Activated CD8-positive, alpha-beta T cell treated with anti-CD3 and anti-CD28 coated beads for 36 hours (primary cell): ENCODE data around the gene AFF1. TPM values are rescaled to one million over a fixed set of nuclear protein-coding genes. Genes with fewer than 3 reads are reported as not detected.

Experiments
- ATAC-seq: fragments of 200-7000 bp; cut with Tn5 transposase; one replicate; pipeline ENCODE4 v1.10.0; 2021; ENCODE audit warnings: mild to moderate bottlenecking, moderate library complexity
- CTCF ChIA-PET: fragments of 350-600 bp; sonication (Branson Sonifier 250); formaldehyde crosslinking; loops from one replicate; lab custom pipeline; 2021; ENCODE audit warnings: antibody characterized with exemption; lab: Charles Lee
- POLR2A ChIA-PET: fragments of 350-600 bp; sonication (Branson Sonifier 250); formaldehyde crosslinking; loops from one replicate; lab custom pipeline; 2021; ENCODE audit warnings: antibody characterized with exemption; lab: Charles Lee
- DNase-seq: peaks from one replicate; pipeline ENCODE4 v3.0.0-alpha.2; 2020
- H3K27ac Mint-ChIP-seq: one replicate; pipeline ENCODE4 v1.8.0; 2021; ENCODE audit warnings: mild to moderate bottlenecking, mixed read lengths
- H3K27me3 Mint-ChIP-seq: one replicate; pipeline ENCODE4 v1.8.0; 2021; ENCODE audit warnings: mixed read lengths
- H3K36me3 Mint-ChIP-seq: one replicate; pipeline ENCODE4 v1.8.0; 2021; ENCODE audit warnings: low read depth, mixed read lengths
- H3K4me1 Mint-ChIP-seq: one replicate; pipeline ENCODE4 v1.8.0; 2021; ENCODE audit warnings: low read depth, mixed read lengths
- H3K4me3 Mint-ChIP-seq: one replicate; pipeline ENCODE4 v1.8.0; 2021; ENCODE audit warnings: mild to moderate bottlenecking, moderate library complexity, mixed read lengths
- H3K9me3 Mint-ChIP-seq: one replicate; pipeline ENCODE4 v1.8.0; 2021; ENCODE audit warnings: mixed read lengths
- CTCF ChIP-seq: fragments of 200-600 bp; IDR thresholded peaks from one replicate; pipeline ENCODE4 v1.8.0; 2022; ENCODE audit warnings: antibody characterized with exemption, mild to moderate bottlenecking
- intact Hi-C: fragments of 100-400 bp; cut with micrococcal nuclease; formaldehyde crosslinking; loops from one replicate; pipeline ENCODE4 v1.10.0; 2022
- total RNA-seq, 2 experiments: library from RNA; stranded (reverse); gene quantifications; one replicate each; pipeline ENCODE4 v1.2.3, GENCODE V29; 2021

The AFF1 gene
- total RNA-seq, 2 experiments from 2014 or later: 40.3 to 45.4 TPM

GRCh38 chr4:86940920-86941460 is 6.2 kb downstream of the AFF1 start:
- H3K27me3 Mint-ChIP-seq: no peaks in the 10 kb centered on the region
- no peaks in the 10 kb centered on the region for H3K36me3 Mint-ChIP-seq
- intact Hi-C loops: no loop called here
- no peak overlapping the region for H3K27ac Mint-ChIP-seq
- no peaks in the 10 kb centered on the region for H3K9me3 Mint-ChIP-seq
- DNase-seq (no peak), ATAC-seq (no peak)
- TF ChIP-seq CTCF: no peak
- no peak overlapping the region for H3K4me3 Mint-ChIP-seq
- H3K4me1 Mint-ChIP-seq: peaks cover 59% of the 10 kb centered on the region
- ChIA-PET CTCF (interaction anchor here (0.9 to 3.9 kb wide), 3 partner anchors 18 to 153 kb away, joined by 3 to 18 read pairs (median 11); no protein-coding TSS in a partner anchor), POLR2A (no interaction called here)

- no peak for DNase-seq
- CTCF ChIA-PET: interaction anchor here (3.9 kb wide), 1 partner anchor 19 kb away, joined by 18 read pairs; no protein-coding TSS in a partner anchor
- Mint-ChIP-seq H3K36me3 (no peaks in the 10 kb centered on the region), H3K4me3 (no peak overlapping the region), H3K27ac (no peak overlapping the region), H3K27me3 (no peaks in the 10 kb centered on the region), H3K9me3 (no peaks in the 10 kb centered on the region), H3K4me1 (peaks cover 56% of the 10 kb centered on the region)
- no peak for ATAC-seq
- TF ChIP-seq CTCF: no peak
- intact Hi-C loops: no loop called here
- POLR2A ChIA-PET: no interaction called here
Observed at GRCh38 chr4:86942185-86942666, 7.4 kb downstream of the AFF1 start.

GRCh38 chr4:86944964-86945781 is 10.4 kb downstream of the AFF1 start:
- DNase-seq (no peak), ATAC-seq (no peak)
- ChIA-PET CTCF (interaction anchor here (1.0 to 1.3 kb wide), 3 partner anchors 11 to 149 kb away, joined by 3 to 4 read pairs (median 3); partner anchors contain the start of gene AFF1), POLR2A (no interaction called here)
- no peaks in the 10 kb centered on the region for H3K27me3 Mint-ChIP-seq
- no peak for TF ChIP-seq CTCF
- H3K4me1 Mint-ChIP-seq: peaks cover 45% of the 10 kb centered on the region
- H3K4me3 Mint-ChIP-seq: no peak overlapping the region
- intact Hi-C loops: no loop called here
- no peaks in the 10 kb centered on the region for H3K9me3 Mint-ChIP-seq
- H3K27ac Mint-ChIP-seq: peak overlapping the region; percentile 31
- peaks cover 4% of the 10 kb centered on the region for H3K36me3 Mint-ChIP-seq

GRCh38 chr4:86946868-86947500 is 12.2 kb downstream of the AFF1 start:
- TF ChIP-seq CTCF: no peak
- CTCF ChIA-PET: no interaction called here
- Mint-ChIP-seq H3K9me3 (no peaks in the 10 kb centered on the region), H3K36me3 (peaks cover 12% of the 10 kb centered on the region), H3K27ac (no peak overlapping the region), H3K4me1 (peaks cover 39% of the 10 kb centered on the region), H3K4me3 (no peak overlapping the region), H3K27me3 (no peaks in the 10 kb centered on the region)
- intact Hi-C loops: no loop called here
- ATAC-seq (no peak), DNase-seq (no peak)
- POLR2A ChIA-PET: interaction anchor here (1.1 kb wide), 1 partner anchor 11 kb away, joined by 5 read pairs; no protein-coding TSS in a partner anchor
